ENCODE measurements around the gene LDHB.
A peak's percentile ranks its signal among the peaks of the same experiment; 100 is the strongest.

Gene LDHB

GRCh38 chr12:21631367-21631766 is 26.3 kb downstream of the LDHB start:
- H3K4me3 ChIP-seq (ENCODE audit: low read length), result no peak overlapping the region
- no peak for TF ChIP-seq CTCF (conservative IDR thresholded peaks at IDR 0.05; ENCODE audit: low read length)
- DNase-seq (ENCODE audit: low read depth), result no peak

- DNase-seq (ENCODE audit: low read depth), result no peak
- no peak for TF ChIP-seq CTCF (conservative IDR thresholded peaks at IDR 0.05; ENCODE audit: low read length)
- no peak overlapping the region for H3K4me3 ChIP-seq (ENCODE audit: low read length)
These were observed 29.7 kb downstream of the LDHB start for GRCh38 chr12:21627924-21628323.

- H3K4me3 ChIP-seq (ENCODE audit: low read length), result no peak overlapping the region
- TF ChIP-seq CTCF (conservative IDR thresholded peaks at IDR 0.05; ENCODE audit: low read length), result no peak
- DNase-seq (ENCODE audit: low read depth), result no peak
These were observed 39.1 kb downstream of the LDHB start for GRCh38 chr12:21618566-21618965.

- H3K4me3 ChIP-seq (ENCODE audit: low read length), result no peak overlapping the region
- DNase-seq (ENCODE audit: low read depth), result no peak
- TF ChIP-seq CTCF (conservative IDR thresholded peaks at IDR 0.05; ENCODE audit: low read length), result no peak
These were observed 40.6 kb downstream of the LDHB start for GRCh38 chr12:21617030-21617429.

- TF ChIP-seq CTCF (conservative IDR thresholded peaks at IDR 0.05; ENCODE audit: low read length), result no peak
- no peak overlapping the region for H3K4me3 ChIP-seq (ENCODE audit: low read length)
- DNase-seq (ENCODE audit: low read depth), result no peak
These were observed 42.2 kb downstream of the LDHB start for GRCh38 chr12:21615431-21615830.

- DNase-seq (ENCODE audit: low read depth), result no peak
- TF ChIP-seq CTCF (conservative IDR thresholded peaks at IDR 0.05; ENCODE audit: low read length), result no peak
- no peak overlapping the region for H3K4me3 ChIP-seq (ENCODE audit: low read length)
These were observed 43.1 kb downstream of the LDHB start for GRCh38 chr12:21614506-21614905.

GRCh38 chr12:21613931-21614330 is 43.7 kb downstream of the LDHB start:
- no peak overlapping the region for H3K4me3 ChIP-seq (ENCODE audit: low read length)
- TF ChIP-seq CTCF (conservative IDR thresholded peaks at IDR 0.05; ENCODE audit: low read length), result peak; percentile 17; the same call in 1 of the 2 replicates
- DNase-seq (ENCODE audit: low read depth), result no peak
